Measurements from ENCODE around the gene MUC20.
"Not testable (repeated sequence)": the region's sequence is repeated elsewhere in the genome, so short reads cannot be mapped to it uniquely, and the experiment has no call there.

Gene MUC20

DNA sequence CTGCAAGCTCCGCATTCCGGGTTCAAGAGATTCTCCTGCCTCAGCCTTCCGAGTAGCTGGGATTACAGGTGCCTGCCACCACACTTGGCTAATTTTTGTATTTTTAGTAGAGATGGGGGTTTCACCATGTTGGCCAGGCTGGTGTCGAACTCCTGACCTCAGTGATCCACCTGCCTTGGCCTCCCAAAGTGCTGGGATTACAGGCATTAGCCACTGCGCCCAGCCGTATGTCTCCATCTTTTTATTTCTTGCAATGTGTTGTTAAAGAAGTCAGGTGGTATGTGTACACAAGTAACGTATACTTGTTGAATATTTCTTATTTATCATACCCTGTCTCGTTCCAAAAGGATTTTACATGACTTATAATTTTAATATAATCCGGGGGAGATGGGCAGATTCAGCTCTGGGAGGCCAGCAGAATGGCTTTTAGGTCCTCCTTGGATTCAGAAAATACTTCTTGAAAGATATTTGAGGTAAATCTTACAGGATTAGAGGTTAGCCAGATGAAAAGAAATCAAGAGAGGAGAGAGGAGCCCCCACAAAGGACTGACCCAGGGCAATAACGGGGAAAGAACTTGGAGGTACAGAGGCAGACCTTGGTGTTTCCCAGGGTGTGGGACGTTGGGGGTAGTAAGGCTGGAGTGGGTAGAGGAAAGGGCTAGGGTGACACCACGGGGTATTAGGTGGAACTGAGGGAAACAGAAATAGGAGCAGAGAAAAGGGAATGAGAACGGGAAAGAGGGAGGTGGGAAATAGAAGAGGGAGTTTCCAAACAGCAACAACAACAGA is 27.2 kb upstream of the MUC20 start:
- no peak for DNase-seq

DNA sequence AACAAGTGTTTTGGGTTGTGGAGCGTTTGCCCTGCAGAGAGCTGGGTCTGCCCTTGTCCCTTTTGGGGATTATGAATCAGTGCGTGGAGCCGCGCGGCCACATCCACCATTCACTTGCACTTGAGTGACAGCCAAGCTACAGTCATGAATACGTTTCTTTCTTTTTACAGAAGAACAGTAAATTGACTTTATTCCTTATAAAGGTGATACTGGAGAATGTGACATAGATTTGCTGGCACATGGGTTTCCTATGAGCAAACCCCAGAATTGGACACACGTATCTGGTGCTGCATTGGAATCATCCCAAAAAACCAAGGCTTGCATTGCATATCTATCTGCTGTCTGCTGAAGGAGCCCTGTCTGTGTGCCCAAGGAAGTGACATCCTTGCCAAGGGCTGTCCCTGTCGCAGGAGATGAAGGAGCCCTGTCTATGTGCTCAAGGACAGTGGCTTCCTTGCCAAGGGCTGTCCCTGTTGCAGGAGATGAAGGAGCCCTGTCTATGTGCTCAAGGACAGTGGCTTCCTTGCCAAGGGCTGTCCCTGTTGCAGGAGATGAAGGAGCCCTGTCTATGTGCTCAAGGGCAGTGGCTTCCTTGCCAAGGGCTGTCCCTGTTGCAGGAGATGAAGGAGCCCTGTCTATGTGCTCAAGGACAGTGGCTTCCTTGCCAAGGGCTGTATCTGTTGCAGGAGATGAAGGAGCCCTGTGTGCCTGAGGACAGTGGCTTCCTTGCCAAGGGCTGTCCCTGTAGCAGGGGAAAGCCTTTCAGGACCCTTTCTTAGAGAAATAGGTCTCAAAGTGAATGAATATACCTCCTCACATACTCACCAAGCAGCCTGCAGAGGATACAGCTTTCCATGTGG is 26.3 kb upstream of the MUC20 start:
- not testable (repeated sequence) for DNase-seq

DNA sequence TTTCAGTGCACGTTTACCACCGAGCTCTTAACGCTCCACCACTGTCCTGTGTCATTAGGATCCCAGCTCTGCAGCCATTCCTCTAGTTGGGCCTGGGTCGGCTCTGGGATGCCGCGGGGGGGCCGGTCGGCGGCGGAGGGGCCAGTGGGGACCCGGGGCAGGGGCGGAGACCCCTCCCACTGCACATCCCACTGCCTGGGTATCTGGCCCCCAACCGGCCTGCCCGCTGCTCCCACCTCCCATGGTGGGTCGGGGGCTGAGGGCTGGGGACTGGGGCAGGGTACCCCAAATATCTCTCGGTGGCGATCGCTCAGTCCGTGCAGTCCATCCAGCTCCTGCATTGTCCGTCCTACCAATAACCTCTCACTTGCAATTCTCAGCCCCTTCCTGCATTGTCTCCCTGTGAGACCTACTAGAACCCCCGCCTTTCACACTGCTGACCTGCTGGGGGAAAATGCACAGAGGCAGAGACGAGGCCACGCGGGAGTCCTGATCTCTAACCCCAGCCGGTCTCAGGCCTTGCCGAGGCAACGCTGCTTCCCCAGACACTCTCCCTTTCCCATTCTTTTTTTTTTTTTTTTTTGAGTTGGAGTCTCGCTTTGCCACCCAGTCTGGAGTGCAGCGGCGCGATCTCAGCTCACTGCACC is 24.0 kb upstream of the MUC20 start:
- DNase-seq: no peak

DNA sequence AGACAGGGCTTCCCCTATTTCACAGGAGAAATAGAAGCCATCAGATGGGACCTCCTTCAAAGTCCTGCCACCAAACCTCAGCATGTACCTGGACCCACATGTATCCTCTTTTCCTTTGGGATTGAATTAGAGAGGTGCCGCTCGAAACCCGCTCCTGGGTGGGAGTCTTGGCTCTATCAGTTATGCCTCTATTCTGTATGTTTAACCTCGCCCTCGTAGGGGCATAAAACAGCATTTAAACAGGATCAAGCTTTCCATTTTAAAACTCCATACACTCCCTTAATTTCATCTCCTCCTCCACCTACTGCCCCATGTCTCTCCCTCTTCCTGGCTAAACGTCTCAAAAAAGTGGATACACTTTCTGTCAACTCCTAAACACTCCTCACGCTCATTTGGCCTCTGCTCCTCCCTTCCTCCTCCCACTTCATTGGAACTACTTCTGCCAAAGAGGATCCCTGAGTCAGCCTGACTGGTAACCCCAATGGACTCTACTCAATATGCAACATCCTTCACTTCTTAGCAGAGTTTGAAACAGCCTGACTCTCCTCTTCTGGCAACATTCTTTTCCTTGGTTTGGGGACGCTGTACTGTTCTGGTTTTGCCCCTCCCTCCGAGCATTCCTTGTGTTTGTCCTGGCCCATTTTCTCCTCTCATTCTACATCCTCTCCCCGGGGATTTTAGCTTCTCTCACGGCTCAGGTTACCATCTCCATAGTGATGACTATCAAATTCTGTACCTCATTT is 23.0 kb upstream of the MUC20 start:
- no peak for DNase-seq

DNA sequence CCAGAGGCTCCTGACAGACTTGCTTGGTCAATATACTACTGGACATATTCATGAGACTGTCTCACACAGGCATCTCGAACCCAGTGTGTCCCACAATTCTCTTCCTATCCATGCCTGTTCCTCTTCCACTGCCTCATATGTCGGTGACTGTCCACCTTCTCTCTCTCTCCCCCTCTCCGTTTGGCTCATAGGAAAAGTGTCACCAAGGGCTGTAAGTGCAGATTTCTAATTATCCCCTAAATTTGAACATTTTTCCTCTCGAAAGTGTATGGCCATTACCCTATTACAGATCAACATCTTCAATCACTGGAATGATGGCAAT is 22.5 kb upstream of the MUC20 start:
- no peak for DNase-seq

DNA sequence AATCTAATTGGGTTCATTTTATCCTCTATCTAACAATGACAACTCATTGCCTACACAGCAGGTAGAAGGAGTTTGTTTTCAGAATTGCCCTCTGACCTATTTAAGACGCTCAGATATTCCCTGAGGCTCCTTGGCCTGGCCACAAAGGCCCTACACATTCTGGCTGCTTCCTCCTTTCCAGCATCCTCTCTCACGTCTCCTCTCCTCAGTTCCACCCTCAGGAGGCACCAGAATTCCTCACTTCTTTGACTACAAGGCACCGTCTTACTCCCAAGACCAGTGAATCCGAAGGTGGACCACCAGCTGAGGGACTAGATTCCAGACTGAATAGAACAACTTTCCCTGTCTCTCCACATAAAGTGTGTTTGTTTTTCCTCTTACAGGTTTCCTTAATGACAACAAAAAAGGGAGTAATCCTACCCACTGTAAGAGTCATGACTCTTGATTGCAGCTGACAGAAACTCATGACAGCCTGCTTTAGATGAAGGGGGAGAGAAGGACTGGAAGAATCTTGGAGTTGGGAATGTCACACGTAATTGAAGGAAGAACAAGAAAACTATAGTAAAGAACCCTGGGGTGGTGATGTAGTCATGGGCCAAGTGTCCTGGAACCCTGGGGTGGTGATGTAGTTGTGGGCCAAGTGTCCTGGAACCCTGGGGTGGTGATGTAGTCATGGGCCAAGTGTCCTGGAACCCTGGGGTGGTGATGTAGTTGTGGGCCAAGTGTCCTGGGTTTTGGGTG is 22.0 kb upstream of the MUC20 start:
- no peak for DNase-seq

DNA sequence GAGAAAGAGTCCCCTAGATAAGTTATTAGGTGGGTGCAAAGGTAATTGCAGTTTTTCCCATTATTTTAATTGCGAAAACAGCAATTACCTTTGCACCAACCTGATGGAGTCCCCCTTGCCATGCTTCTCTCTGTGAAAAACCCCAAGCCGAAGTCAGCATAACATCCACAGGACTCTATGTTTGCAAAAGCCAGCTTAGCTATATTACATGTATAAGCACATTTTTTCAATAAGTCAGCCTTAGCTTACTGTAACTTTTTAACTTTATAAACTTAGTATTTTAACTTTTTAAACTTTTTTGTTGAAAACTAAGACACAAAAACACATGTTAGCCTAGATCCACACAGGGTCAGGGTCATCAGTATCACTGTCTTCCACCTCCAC is 21.4 kb upstream of the MUC20 start:
- no peak for DNase-seq

DNA sequence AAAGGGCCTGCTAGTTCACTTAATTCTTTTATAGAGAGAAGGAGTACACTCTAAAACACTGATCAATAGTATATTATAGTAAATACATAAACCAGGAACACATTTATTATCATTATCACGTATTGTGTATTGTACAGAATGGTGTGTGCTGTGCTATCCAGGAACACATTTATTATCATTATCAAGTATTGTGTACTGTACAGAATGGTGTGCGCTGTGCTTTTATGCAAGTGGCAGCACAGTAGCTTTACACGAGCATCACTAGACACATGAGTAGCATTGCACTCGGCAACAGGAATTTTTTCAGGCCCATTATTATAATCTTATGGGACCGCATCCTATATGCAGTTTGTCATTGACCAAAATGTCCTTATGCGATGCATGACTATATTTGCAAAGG is 20.9 kb upstream of the MUC20 start:
- DNase-seq: no peak

DNA sequence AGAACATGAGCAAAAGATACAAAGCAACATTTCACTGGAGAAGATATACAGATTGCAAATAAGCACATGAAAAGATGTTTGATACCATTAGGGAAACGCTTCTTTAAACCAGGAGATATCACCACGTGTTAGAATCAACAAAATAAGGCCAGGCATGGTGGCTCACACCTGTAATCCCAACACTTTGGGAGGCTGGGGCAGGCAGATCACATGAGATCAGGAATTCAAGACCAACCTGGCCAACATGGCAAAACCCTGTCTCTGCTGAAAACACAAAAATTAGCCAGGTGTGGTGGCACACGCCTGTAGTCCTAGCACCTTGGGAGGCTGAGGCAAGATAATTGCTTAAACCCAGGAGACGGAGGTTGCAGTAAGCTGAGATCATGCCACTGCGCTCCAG is 20.5 kb upstream of the MUC20 start:
- DNase-seq: no peak

DNA sequence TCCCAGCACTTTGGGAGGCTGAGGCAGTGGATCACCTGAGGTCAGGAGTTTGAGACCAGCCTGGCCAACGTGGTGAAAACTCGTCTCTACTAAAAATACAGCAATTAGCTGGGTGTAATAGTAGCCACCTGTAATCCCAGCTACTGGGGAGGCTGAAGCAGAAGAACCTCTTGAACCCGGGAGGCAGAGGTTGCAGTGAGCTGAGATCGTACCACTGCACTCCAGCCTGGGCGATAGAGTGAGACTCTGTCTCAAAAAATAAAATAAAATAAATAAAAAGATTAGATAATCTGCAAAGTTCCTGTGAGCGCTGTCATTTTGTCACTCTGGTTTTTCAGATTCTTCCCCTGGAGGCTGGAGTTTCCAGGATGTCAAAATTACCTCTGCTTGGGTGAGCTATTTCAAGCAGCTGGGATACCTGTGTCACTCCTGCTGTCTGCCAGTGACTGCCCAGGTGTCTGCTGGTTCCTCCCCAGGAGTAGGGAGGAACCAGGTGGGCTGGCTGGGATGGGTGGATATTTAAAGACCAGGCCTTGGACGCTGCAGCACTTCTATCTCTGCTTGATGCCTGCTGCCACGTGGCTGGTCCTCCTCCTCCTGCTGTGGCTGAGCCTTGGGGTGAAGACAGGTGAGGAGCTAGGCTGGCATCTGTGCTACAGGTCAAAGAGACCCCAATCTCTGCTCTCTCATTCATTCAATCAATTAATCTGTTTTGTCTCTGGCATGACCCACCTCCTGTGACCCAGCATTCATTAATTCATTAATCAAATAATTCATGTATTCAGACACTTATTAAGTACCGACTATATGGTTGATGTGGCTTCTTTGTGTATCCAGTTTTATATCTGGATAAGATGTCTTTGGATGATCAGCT is 19.5 kb upstream of the MUC20 start:
- no peak for DNase-seq

DNA sequence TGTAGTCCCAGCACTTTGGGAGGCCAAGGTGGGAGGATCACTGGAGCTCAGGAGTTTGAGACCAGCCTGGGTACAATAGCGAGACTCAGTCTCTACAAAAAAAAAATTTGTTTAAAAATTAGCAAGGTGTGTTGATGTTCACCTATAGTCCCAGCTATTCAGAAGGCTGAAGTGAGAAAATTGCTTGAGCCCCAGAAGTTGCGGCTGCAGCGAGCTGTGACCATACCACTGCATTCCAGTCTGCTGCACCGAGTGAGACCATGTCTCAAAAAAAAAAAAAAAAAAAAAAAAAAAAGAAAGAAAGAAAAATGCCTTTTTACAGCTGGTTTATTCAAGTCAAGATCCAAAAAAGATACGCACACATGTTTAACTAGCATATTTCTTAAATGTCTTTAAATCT is 17.0 kb upstream of the MUC20 start:
- no peak for DNase-seq

DNA sequence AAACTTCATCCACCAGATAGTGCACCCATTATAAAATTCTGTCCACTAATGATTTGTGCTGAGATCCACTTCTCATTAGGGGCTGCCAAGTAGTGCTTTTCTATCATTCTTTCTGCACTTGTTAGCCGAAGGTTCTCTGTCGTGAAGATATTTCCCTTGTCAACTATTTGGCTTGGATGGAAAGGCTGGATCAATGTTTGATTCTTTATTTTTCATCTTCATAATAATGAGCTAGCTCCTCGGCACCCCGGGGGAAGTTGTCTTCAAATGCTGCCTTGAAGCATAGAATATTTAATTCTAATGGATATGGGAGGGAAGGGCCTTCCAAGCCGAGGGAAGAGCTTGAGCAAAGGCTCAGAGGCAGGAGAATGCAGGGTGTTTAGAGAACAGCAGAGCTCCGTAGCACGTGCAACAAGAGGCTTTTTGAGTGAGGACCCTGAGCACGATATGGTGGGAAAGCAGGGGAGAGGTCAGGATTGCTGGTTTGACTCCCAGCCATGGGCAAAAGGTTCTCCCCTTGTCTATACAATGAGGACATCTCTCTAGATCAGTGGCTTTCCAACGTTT is 16.3 kb upstream of the MUC20 start:
- no peak for DNase-seq

DNA sequence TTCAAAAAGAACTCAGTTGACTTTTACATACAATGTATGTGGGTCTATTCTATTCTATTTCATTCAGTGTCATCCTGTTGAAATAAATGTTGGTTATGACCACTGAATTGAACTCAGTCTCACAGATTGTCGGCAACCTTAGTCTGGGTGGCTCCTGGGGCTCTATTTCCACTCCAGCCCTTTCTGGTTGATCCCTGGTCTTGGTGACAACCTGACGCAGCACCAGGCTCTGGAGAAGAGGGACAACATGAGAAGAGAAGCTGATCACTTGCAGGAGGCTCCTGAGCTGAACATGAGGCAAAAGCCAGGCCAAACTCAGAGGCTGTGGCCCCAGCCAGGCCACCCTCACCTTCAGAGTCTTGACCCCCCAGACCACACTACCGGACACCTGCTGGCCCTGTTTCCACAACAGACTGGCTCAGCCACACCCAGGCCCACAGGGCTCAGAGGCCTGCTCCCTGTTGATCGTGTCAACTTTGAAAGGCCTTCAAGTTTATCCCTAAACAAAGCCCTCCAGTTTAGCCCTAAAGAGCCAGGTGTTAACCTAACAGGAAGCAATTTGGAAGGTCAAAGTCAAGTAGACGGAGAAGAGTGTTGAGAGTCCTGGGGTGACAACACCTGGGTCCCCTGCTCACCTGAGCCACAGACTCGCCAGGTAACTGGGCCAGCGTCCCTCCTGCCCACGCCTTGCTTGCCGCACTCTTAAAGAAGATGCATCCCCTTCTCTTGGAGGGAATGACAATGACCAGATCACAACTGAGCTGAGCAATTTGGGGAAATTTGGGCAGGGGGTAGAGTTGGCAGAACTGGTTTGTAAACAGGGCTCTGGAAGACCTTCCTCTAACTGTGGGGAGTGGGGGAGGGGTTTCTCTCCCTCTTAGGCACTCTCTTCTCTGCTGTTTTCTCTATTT is 15.4 kb upstream of the MUC20 start:
- DNase-seq: no peak

DNA sequence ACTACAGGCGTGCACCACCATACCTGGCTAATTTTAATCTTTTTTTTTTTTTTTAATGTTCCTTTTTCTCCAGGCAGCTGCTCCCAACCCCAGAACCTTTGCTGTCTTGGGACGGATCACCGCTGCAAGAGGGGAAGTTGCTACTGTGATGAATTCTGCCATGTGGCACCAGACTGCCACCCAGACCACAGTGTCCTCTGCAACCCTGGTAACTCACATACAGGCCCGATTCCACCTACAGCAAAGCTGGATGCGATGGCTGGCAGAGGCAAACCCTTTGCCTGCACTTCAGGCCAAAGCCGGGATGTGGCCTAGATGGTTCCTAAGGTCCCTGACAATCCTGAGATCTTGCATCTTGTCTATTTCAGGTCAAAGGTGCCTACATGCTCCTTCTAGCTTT is 12.7 kb upstream of the MUC20 start:
- no peak for DNase-seq

DNA sequence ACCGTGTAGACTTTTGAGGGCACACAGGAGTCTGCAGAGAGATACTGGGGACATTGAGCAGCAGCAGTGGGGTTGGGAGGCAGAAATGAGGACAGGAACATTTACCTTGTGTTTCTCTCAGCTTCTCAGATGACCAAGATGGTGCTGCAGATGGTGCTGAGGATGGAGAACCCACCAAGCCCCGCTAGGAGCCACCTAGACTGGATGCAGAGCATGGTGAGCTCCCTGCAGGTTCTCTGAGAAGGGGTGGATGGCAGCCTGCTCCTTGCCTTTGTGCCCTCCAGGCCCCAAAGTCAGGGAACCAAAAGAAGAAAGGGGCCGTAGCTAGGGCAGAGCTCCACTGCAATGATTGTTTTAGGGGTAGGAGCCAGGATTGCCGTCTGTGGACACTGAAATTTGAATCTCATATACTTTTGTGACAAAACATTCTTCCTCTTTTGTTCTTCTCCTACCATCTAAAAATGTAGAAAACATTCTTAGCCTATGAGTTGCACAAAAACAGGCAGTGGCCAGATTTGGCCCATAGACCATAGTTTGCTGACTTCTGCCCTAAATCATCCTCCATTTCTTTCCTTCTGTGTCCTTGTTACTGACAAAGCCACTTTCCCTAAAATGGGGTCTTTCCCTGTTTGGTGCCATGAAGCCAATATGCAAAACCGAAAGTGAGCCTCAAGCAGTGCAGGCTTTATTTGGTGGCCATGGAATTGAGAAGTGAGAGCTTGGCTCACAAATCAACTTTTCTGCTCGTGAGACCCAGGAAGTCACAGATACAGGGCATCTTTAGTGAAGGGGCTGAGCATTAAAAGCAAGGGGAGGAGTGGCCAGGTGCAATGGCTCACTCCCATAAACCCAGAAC is 11.9 kb upstream of the MUC20 start:
- no peak for DNase-seq

DNA sequence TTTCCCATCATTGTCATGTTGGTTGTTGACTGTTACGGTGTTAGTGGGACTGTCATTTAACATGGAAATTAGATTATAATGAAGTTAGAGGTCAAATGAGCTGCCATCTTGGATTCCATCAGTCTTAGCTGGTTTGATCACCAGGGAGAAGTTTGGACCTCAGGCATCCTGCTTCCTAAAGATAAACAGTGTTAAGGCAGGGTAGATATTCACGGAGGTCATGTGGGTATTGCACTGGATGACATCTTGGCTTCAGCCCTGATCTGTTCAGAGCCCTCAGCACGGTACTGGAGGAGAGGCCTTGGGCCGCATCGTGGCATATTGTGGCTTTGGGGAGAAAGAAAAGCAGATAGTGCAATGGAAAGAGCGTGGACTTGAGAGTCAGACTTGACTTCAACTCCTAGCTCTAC is 11.1 kb upstream of the MUC20 start:
- DNase-seq: no peak

DNA sequence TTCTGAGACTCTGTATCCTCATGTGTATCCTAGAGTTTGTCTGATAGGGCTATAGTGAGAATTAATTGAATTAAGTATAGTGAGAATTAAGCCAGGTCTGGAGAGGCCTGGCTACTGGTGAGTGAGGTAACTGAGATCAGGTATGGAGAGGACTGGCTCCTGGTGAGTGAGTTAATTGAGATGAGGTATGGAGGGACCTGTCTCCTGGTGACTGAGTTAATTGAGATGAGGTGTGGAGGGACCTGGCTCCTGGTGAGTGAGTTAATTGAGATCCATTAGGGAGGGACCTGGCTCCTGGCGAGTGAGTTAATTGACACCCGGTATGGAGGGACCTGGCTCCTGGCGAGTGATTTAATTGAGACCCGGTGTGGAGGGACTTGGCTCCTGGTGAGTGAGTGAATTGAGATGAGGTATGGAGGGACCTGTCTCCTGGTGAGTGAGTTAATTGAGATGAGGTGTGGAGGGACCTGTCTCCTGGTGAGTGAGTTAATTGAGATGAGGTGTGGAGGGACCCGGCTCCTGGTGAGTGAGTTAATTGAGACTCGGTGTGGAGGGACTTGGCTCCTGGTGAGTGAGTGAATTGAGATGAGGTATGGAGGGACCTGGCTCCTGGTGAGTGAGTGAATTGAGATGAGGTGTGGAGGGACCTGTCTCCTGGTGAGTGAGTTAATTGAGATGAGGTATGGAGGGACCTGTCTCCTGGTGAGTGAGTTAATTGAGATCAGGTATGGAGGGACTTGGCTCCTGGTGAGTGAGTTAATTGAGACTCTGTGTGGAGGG is 10.5 kb upstream of the MUC20 start:
- not testable (repeated sequence) for DNase-seq

Measured in NCI-H2227 treated with DMSO at 0.1 percent for 48 hours (cell line).